Activated CD8-positive, alpha-beta memory T cell treated with anti-CD3 and anti-CD28 coated beads for 48 hours (primary cell): ENCODE measurements around the gene ARPIN.

Experiments used
- DNase-seq, 3 experiments: peaks; one replicate each; pipeline ENCODE4 v3.0.0-alpha.2; 2020; ENCODE audit warnings: low read depth in 2 of 3, low spot score in 2 of 3

The ARPIN gene

DNA sequence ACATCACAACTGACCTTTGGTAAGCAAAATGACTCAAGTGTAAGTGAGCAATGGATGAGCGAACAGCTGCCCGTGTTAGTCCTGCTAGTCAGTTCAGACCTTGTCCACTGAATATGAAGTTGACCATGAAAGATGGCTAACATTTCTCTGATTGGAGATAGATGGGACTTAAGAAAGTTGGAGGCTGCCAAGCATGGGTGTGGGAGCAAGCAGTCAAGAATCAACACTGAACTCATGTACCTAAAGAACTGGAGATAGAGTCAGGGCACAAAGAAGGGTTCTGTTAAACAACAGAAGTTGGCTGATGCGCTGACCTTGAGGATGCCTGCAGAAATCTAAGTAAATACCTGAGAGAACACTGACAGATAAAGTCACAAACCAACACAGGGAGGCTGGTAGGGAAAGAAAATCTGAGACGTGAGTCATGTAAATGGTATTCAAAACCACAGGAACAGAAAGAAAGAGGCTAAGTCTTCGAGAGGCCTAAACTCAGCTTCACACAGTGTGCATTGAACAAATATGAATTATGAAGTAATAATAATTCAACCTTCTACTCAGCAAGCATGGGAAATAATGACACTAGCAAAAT is 67.4 kb downstream of the ARPIN start:
- DNase-seq, result no peak
